Hematopoietic multipotent progenitor cell treated with erythropoietin and hydrocortisone succinate and interleukin-3 and kit ligand, for 4 days (in vitro differentiated cells): ENCODE measurements around the gene LMO2.
A peak's percentile ranks its signal among the peaks of the same experiment; 100 is the strongest.
"Not testable (repeated sequence)": the region's sequence is repeated elsewhere in the genome, so short reads cannot be mapped to it uniquely, and the experiment has no call there.

Experiments
- DNase-seq: peaks from one replicate; pipeline ENCODE4 v3.0.0-alpha.2; 2015

The LMO2 gene

DNA sequence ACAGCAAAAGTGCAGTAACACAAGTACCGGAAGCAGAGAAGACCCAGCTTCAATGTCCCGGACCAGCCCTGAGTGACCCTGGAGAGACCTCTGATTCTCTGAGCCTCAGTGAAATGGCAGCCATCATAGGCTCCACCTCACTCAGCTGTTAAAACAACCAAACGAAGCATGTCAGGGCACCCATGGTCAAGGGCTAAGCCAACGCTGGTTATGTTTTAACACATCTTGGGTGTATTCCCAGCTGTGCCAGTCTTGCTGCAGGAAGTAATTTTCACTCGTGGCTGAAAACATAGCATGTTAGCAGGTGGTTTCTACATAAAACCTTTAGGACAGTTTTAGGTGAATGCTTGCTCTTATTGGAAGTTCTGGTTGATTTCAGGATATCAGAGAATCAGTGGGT lies 30.9 kb downstream of the LMO2 start:
- DNase-seq, result peak; percentile 16

DNA sequence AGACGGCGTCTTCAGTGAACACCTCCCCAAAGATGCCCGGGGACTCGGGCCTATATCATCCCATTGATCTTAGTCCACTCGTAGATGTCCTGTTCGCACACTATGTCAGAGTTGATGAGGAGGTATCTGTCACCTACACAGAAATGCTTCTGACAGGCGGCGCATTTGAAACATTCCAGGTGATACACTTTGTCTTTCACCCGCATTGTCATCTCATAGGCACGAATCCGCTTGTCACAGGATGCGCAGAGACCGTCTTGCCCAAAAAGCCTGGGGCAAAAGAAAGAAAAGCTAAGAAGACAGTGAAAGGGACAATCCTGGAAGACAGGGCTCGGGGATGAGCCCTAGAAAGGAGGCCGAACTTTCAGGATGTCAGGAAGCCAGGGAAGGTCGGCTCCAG lies 32.6 kb downstream of the LMO2 start:
- DNase-seq, result peak; percentile 13

DNA sequence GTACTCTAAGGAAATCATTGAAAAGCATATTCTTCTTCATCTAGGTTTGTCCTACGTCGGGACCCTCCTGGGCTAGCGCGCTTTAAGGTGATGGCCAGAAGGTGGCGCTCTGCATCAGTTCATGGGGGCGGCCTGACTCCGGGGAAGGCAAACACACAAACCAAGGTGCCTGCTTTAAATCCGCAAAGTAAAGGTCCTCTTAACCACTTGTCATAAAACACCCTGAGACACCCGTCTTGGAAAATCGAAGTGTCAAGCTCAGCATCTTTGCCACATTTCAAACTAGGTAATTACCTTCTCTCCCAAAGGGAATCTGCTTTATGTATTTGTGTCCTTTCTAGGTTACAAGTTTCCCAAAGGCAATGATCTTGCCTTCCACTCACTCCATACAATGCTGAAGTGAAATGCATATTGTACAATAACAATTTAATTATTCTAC lies 33.9 kb downstream of the LMO2 start:
- DNase-seq, result peak; percentile 92

DNA sequence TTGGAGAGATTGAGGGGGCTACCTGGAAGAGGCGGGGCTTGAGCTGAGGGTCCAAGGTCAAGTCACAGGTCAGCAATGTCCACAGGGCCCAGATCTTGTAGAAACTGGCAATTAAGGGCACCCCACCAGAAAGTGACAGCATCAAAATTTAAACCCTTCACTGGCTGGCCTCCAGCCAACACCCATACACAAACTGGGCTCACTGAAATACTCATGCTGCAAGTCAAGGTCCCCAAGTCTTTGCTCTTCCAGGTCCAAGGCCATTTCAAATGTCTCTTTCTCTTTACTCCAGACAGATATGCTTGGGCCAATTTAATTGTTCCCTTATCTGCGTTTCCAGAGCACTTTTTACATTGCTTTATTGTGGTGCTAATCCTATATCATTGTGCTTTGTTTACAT lies 36.4 kb downstream of the LMO2 start:
- DNase-seq, result peak; percentile 66

DNA sequence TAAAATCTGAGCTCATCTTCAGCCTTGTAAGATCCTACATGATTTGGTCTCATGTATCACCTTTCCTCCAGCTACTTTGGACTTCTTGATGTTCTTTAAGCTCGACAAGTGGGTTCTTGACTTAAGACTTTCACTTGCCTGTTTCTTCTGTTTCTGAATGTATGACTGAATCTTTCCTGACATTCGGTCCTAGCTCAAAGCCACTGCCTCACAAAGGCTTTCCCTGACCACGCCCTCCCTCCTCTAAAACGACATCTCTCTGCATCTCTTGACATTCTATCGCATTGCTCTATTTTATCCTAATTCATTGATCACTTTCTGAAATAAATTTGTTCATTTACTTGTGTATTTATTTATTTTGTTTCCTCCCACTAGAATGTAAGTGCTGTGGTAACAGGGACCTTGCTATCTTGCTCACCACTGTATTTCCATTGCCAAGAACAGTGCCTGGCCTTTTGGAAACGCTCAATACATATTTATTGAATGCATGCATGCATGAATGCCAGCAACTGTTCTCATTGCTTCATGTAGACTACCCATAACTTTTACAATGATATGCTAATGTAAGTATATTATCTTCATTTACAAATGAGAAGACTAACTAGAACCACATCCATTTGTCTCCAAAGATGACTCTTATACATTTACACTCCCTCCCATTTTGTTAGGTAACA lies 43.0 kb downstream of the LMO2 start:
- DNase-seq, result no peak

DNA sequence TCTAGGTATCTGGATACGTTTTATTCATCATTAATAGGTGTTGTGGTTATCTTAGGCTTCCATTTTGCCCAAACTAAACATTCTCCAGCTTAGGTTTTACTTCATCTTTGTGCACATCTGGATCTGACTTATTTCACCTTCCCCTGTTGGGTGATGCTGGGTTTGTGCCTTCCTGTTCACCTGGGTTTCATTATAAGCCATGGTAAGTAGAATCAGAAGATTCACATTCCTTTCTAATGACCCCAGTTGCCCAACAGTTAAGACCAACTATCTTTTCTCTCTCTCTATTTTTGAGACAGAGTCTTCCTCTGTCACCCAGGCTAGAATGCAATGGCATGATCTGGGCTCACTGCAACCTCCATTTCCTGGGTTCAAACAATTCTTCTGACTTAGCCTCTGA lies 44.6 kb downstream of the LMO2 start:
- DNase-seq, result no peak

DNA sequence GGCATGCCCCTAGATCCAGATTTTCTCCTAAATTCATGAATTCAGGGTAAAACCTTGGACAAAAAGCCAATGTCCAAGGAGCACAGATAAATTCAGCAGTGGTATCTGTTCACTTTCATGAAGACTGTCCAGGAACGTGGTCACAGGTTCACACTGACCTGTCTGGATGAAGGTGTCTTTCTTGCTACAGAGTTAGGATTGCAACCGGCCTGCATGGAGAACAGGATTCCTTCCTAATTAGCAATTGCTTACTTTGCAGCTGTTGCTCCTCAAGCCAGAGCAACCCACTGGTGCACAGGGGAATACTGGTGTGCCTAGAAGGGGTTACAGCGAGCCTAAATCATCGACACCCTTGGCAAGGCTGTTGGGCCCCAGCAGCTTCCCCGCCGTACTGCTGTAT lies 47.6 kb downstream of the LMO2 start:
- no peak for DNase-seq

DNA sequence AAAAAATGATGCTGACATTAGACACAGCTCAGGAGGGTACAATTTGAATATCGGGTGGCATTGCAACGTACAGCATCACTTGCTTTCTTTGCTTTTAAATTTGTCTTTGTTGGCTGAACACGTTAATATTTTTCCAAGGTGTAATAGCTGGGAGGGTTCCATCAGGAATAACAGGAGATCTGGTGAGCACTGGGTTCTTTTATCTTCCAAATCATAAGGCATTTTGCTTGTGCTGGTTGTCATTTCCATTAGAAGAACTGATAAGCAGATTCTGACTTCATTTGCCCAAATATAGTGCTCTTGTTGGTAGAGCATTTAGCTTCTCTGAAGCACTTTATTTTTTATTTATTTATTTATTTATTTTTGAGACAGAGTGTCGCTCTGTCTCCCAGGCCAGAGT lies 48.9 kb downstream of the LMO2 start:
- DNase-seq, result no peak

DNA sequence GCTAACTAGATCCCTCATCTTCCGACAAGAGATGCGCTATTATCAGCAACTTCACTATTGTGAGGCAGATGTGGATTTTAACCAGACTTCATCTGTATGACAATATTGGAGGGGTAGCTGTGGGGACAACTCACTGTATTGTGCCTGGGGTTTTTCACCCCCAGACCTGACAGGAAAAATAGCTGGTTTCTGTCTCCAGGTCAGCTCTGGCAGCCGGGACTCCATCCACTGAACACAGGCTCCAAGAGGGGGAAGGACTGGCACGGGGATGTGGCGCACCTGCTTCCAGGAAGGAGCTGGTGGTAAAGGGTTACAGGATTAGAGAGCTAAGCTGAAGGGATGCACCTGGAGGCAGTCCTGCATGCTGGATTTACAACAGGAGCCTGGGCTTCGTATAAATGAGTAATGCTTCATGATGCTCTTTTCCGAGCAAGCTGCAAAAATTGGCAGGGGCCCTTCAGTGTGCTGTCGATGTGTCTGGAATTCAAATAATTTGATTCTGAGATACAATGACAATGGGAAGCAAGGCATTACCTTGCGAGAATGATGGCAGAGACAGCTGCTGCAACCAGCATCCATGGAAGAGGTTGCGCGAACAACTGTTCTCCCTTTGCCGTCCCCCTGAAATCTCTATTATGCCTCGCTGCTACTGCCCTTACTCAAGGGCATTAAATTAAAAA lies 49.5 kb downstream of the LMO2 start:
- no peak for DNase-seq

DNA sequence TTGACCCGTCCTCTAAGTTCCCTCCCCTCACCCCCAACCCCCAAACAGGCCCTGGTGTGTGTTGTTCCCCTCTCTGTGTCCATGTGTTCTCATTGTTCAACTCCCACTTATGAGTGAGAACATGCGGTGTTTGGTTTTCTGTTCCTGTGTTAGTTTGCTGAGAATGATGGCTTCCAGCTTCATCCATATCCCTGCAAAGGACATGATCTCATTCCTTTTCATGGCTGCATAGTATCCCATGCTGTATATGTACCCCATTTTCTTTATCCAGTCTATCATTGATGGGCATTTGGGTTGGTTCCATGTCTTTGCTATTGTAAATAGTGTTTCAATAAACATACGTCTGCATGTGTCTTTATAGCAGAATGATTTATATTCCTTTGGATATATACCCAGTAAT lies 53.6 kb downstream of the LMO2 start:
- not testable (repeated sequence) for DNase-seq

DNA sequence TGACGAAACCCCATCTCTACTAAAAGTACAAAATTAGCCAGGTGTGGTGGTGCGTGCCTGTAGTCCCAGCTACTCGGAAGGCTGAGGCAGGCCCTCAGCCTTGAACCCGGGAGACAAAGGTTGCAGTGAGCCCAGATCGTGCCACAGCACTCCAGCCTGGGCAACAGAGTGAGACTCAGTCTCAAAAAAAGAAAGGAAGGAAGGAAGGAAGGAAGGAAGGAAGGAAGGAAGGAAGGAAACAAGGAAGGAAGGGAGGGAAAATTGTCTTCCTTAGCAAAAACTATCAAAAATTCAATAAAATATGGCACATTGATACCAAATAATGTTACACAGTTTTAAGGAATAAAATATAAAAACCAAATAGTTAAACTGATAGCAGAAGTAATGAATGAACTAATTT lies 54.5 kb downstream of the LMO2 start:
- DNase-seq, result not testable (repeated sequence)

DNA sequence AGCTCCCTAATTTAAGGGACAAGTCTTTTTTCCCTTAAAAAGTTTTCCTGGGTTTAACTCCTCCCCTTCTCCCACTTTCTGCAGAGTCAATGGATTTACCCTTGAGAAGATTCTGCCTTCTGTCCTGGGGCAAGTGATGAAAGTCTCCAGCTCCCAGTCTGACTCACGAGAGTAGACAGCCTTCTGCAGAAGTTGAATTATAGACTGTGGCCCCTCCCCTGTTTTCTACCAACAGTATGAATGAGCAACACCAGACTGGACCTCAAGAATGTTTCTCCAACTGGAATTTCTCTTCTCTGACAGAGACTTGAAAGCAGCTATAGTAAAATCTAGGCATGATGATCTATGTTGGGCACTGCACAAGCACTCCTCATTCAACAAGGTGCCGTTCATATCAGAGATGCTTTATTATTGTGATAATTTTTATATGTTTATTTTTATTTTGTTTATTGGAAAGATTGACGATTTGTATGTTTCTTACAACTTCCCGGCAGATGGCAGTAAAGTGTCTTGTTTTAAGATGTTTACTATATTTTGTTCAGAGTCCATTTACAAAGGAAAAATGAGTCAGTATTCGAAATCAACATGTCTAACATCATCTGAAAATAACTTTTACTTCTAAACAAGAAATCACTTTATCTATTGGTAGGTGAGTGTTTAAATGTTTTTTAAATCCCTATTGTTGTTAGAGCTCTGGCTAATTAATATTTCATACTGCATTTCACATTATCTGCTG lies 56.6 kb downstream of the LMO2 start:
- DNase-seq, result peak; percentile 67

DNA sequence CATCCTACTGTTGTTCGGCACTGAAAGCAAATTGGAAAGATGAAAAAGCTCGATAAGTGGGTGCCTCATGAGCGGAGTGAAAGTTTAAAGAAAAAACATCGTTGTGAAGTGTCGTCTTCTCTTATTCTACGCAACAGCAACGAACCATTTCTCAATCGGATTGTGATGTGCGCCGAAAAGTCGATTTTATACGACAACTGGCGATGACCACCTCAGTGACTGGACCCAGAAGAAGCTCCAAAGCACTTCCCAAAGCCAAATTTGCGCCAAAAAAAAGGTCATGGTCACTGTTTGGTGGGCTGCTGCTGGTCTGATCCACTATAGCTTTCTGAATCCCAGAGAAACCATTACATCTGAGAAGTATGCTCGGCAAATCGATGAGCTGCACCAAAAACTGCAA lies 59.2 kb downstream of the LMO2 start:
- no peak for DNase-seq

DNA sequence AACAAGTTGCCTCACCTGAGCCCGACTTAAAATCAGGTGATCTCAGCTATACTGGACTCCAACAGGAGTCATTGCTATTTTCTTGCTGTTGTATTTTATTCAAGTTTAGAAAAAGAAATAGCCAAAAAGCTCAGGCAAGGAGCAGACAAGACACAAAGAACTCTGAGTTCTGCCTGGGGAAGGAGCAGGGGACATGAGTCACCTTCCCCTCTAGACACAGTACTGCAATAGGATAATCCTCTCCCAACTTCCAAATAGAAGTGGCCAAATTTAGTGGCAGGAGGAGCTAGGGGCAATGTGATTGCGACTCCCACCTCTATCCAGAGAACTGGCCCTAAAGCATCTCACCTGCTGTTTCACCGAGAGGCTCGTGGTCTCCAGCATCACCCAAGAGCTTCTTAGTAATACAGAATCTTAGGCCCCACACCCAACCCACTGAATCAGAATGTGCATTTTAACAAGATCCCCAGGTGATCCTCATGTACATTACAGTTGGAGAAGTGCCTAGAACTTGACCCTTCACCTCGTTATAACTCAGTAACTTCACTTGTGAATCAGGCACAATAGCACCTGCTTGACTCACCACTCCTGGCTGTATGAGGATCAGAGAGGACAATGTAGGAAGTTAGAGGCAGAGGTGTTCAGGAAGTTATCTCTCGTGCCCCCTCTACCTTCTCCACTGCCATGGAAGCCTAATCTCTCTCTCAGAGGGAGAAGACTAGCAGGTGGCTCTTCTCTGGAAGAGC lies 60.8 kb downstream of the LMO2 start:
- no peak for DNase-seq

DNA sequence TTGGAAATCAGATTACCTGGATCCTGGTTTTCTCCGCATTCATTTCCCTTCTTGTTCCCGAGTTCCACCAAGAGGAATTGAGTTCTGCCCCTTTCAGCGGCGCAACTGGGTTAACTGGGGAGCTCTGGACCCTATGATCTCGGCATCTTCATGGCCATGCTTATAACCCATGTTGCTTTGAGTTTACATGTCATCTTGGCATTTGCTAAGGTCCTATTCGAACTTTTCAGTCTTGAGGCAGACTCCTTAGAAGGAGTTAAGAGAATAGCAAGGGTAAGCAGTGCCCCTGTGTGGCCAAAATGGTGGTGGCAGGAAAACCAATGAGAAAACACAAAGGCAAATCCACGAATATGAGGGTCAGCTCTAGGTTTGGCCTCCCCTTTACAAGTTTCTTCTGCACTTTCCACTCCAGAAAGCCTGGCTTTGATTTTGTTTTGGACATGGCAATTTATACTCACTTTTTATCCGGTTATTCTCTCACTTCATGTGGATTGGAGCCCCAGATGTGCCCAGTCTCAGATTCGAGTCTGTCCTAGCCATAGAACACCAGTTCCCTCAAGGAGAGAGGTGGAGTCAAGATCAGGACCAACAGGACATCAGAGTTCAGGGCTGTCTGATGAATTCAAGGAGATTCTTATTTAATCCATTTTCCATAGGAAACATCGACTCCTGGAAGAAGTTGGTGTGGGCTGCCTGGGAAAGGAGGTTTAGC lies 62.3 kb downstream of the LMO2 start:
- peak; percentile 89 for DNase-seq

DNA sequence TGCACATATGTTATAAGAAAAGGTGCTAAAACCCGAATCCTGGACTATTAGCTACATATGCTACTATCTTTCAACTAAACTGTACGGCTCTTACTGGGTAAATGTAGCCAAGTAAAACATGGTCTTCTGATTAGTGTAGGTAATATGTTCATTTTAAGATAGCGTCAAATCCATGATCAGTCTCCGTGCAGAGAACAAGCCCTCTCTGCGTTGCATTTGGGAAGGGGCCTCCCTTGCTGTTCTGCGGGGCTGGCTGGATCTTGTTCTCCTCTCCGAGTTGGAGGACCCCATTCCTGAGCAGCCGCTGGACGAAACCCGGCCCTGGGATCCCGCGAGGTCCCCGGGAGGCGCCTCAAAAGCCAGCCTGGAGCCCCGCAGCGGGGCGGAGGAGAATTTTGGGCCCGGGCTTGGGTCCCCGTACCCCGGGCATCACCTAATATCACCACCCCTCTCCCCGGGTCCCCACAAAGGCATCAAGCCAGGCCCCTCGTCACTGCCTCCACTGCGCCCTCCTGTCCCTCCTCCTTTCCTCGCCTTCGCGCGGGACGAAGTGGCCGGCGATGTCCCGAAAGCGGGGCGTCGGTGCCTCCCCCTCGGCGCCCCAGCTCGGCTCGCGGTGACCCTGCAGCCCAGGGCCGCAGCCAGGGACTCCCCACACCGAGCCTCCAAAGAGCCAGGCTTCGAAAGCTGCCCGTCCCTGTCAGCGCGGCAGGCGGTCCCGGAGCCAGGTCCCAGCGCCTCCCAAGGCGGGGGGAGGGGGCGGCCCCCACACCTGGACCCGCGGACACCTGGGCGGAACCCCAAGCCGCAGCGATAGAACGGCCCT lies 63.1 kb downstream of the LMO2 start:
- no peak for DNase-seq

DNA sequence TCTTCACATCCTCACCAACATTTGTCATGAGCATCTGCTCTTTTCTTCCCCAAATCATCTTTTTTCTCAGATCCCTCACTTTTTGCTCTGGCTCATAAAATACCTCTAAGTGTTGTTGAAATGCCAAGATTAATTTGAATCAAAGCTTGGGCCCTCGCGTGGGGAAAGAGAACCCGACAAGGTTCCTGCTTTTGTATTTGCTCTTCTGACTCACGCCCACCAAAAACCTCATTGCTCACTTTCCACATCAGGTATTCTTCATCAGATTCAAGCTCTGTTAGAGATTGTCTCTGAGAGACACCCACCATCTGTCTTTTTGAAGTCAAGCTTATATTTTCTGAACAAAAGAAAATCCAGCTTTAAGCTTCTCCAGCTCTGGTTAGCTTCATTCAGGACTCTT lies 64.7 kb downstream of the LMO2 start:
- DNase-seq, result no peak

DNA sequence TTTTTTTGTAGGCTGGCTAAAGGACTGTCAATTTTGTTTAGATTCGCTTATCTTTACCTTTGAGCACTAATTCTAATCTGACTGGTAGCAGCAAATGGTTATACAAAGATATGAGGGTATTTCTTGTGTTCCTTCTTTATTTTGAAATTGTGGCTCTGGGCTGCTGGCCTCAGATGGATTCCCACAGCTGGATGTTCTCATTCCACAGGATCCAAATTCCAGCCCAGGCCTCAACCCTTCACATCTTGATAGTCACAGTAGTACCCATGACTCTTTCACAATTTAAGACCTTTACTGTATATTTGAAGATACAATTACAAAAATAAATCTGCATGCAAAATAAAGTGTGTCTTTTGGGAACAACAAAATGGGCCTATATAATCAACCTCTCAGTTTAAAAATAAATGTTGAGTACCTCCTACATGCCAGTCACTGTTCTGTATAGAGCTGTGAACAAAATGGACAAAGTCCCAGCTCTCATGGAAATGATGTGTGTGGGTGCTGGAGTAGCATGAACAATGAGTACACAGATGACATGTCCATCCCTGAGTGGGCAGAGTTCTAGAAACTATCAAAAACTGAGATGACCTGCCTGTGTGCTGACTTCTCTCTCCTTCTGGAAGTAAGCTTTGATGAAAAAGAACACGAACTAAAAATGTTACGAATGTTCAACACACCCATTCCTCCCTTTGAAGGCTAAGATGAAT lies 65.9 kb downstream of the LMO2 start:
- no peak for DNase-seq

DNA sequence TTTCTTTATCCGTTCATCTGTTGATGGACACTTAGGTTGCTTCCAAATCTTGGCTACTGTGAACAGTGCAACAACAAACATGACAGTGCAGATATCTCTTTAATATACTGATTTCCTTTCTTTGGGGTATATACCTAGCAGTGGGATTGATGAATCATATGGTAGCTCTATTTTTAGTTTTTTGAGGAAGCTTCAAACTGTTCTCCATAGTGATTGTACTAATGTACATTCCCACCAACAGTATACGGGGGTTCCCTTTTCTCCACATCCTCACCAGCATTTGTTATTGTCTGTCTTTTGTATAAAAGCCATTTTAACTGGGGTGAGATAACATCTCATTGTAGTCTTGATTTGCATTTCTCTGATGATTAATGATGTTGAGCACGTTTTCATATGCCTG lies 68.9 kb downstream of the LMO2 start:
- not testable (repeated sequence) for DNase-seq

DNA sequence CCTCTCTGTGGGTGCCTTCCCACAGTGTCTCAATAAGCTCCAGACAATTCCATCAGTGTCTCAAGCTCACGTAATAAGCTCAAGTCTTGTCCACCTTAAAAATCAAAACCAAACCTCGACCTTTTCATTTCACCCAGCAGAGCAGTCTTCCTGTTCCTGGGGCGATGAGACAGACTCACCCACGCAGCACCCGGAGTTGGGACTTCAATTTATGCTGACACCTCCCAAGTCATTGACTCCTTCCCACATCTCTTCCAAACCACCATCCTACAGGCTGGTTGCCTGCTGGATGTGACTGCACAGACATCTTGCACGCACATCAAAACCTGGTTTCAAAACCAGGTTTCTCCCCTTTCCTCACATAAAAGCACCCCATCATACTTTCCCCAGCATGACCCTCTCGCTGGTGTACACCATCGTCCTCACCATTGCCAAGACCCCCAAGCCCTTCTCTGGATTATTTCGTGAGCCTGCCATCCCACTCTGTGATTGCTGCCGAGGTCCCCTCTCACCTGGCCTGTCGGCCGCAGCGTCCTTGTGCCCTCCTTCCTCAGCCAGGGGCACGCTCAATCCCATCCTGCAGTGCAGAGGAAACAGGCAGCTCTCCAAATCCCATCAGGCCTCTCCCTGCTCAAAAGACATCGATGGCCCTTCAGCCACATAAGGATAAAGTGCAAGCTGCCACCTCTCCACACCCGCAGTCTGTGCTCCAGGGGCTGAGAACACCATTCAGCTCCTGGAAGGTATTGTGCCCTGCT lies 72.4 kb downstream of the LMO2 start:
- DNase-seq, result no peak
